Right atrium auricular region (tissue), 2 donors: ENCODE measurements around the gene RRP8. TPM values are rescaled to one million over a fixed set of nuclear protein-coding genes. Genes with fewer than 3 reads are reported as not detected.

Source experiments
- DNase-seq: peaks from one replicate; pipeline ENCODE4 v3.0.0-alpha.2; 2019; ENCODE audit warnings: low spot score
- H3K27ac ChIP-seq, 2 donors: fragments of 200-600 bp; sonication (generic); 1 replicate in 1 of 2; 2 replicates in 1 of 2; pipeline ENCODE4 v1.5.1; 2016 to 2019
- H3K27me3 ChIP-seq, 2 donors: fragments of 200-600 bp; sonication (generic); one replicate each; pipeline versions ENCODE4 v1.5.1 to v1.6.0; 2017 to 2019
- H3K36me3 ChIP-seq: fragments of 200-600 bp; sonication (generic); one replicate; pipeline ENCODE4 v1.5.1; 2016
- H3K4me1 ChIP-seq, 2 donors: fragments of 200-600 bp; sonication (generic); one replicate each; pipeline versions ENCODE4 v1.5.1 to v1.6.0; 2017 to 2019
- H3K4me3 ChIP-seq, 2 donors: fragments of 200-600 bp; sonication (generic); 1 replicate in 1 of 2; 2 replicates in 1 of 2; pipeline ENCODE4 v1.5.1; 2017 to 2019; ENCODE audit warnings: mild to moderate bottlenecking in 1 of 2, moderate library complexity in 1 of 2
- H3K9me3 ChIP-seq, 2 donors: fragments of 200-600 bp; sonication (generic); one replicate each; pipeline ENCODE4 v1.5.1; 2019
- total RNA-seq, 2 donors: library from RNA; depleted of rRNA; stranded (reverse); fragments of >200 nt; gene quantifications; one replicate each; pipeline ENCODE4 v1.1.0, GENCODE V29; 2016
- TF ChIP-seq, protein P1 (sequence below), 2 donors: fragments of 200-600 bp; sonication (generic); IDR thresholded peaks; one replicate each; pipeline ENCODE4 v1.5.1; 2019; ENCODE audit warnings: antibody characterized with exemption in 2 of 2

Gene RRP8
- total RNA-seq, 2 donors from 2014 or later = 9.7 to 12.2 TPM

DNA sequence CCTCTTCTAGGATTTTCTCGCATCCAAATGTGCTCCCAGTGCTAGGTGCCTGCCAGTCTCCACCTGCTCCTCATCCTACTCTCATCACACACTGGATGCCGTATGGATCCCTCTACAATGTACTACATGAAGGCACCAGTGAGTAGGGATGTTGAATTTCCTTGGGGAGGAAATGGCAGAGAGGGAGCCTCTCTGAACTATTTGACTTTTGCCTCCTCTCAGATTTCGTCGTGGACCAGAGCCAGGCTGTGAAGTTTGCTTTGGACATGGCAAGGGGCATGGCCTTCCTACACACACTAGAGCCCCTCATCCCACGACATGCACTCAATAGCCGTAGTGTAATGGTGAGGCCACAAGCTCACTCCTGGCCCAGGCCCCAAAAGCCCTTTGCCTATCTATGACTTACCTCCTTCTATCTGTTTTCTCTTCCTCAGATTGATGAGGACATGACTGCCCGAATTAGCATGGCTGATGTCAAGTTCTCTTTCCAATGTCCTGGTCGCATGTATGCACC, 6.1 kb upstream of the RRP8 start:
- H3K9me3 ChIP-seq = no peaks in the 10 kb centered on the region
- no peak overlapping the region for H3K4me3 ChIP-seq
- TF ChIP-seq, protein P1, sequence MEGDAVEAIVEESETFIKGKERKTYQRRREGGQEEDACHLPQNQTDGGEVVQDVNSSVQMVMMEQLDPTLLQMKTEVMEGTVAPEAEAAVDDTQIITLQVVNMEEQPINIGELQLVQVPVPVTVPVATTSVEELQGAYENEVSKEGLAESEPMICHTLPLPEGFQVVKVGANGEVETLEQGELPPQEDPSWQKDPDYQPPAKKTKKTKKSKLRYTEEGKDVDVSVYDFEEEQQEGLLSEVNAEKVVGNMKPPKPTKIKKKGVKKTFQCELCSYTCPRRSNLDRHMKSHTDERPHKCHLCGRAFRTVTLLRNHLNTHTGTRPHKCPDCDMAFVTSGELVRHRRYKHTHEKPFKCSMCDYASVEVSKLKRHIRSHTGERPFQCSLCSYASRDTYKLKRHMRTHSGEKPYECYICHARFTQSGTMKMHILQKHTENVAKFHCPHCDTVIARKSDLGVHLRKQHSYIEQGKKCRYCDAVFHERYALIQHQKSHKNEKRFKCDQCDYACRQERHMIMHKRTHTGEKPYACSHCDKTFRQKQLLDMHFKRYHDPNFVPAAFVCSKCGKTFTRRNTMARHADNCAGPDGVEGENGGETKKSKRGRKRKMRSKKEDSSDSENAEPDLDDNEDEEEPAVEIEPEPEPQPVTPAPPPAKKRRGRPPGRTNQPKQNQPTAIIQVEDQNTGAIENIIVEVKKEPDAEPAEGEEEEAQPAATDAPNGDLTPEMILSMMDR (IDR thresholded peaks at IDR 0.05) = no peak
- DNase-seq = peak; percentile 44
- H3K27ac ChIP-seq = peak overlapping the region in 1 of 2 donors; percentile 2
- H3K27me3 ChIP-seq = no peaks in the 10 kb centered on the region
- H3K4me1 ChIP-seq = peaks cover 0 to 75% of the 10 kb centered on the region in 2 donors
- H3K36me3 ChIP-seq = peaks cover 42% of the 10 kb centered on the region

DNA sequence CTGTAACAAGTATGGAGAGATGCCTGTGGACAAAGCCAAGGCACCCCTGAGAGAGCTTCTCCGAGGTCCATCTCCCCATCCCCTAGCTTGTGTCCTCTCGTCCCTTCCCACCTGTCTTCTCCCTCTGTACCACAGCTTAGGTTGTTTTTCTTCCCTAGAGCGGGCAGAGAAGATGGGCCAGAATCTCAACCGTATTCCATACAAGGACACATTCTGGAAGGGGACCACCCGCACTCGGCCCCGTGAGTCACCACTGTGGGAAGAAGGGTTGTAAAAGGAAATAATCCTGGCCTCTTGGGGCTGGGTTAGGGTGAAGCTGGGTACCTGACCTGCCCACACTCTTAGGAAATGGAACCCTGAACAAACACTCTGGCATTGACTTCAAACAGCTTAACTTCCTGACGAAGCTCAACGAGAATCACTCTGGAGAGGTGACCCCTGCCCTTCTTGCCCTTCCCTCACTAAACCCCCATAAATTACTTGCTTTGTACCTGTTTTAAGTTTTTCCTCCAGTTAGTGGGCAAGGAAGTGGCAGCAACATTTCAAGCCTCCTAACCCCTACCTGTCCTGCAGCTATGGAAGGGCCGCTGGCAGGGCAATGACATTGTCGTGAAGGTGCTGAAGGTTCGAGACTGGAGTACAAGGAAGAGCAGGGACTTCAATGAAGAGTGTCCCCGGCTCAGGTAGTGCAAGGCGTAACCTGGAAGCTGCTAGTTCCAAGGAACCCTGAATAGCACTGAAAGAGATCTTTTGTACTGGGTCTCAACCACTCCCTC, 5.5 kb upstream of the RRP8 start:
- DNase-seq = peak; percentile 53
- no peaks in the 10 kb centered on the region for H3K9me3 ChIP-seq
- peaks cover 42% of the 10 kb centered on the region for H3K36me3 ChIP-seq
- TF ChIP-seq, protein P1 (IDR thresholded peaks at IDR 0.05) = no peak
- H3K27ac ChIP-seq = peak overlapping the region; percentile 23 to 96
- H3K27me3 ChIP-seq = no peaks in the 10 kb centered on the region
- H3K4me1 ChIP-seq = peaks cover 0 to 75% of the 10 kb centered on the region in 2 donors
- no peak overlapping the region for H3K4me3 ChIP-seq

- Histone ChIP-seq H3K27me3 (no peaks in the 10 kb centered on the region), H3K4me1 (peaks cover 0 to 70% of the 10 kb centered on the region in 2 donors), H3K4me3 (no peak overlapping the region), H3K36me3 (peaks cover 42% of the 10 kb centered on the region), H3K27ac (peak overlapping the region; percentile 95 to 96), H3K9me3 (no peaks in the 10 kb centered on the region)
- TF ChIP-seq, protein P1 (IDR thresholded peaks at IDR 0.05) = no peak
- DNase-seq = peak; percentile 56
These were observed 4.6 kb upstream of the RRP8 start for GRCh38 chr11:6608011-6608410.

- Histone ChIP-seq H3K36me3 (peaks cover 42% of the 10 kb centered on the region), H3K4me3 (peak overlapping the region; percentile 9 to 71), H3K27me3 (no peaks in the 10 kb centered on the region), H3K4me1 (peaks cover 0 to 71% of the 10 kb centered on the region in 2 donors), H3K9me3 (no peaks in the 10 kb centered on the region), H3K27ac (peak overlapping the region; percentile 95 to 96)
- TF ChIP-seq, protein P1 (IDR thresholded peaks at IDR 0.05) = no peak
- no peak for DNase-seq
These were observed 3.9 kb upstream of the RRP8 start for GRCh38 chr11:6607190-6607795.

DNA sequence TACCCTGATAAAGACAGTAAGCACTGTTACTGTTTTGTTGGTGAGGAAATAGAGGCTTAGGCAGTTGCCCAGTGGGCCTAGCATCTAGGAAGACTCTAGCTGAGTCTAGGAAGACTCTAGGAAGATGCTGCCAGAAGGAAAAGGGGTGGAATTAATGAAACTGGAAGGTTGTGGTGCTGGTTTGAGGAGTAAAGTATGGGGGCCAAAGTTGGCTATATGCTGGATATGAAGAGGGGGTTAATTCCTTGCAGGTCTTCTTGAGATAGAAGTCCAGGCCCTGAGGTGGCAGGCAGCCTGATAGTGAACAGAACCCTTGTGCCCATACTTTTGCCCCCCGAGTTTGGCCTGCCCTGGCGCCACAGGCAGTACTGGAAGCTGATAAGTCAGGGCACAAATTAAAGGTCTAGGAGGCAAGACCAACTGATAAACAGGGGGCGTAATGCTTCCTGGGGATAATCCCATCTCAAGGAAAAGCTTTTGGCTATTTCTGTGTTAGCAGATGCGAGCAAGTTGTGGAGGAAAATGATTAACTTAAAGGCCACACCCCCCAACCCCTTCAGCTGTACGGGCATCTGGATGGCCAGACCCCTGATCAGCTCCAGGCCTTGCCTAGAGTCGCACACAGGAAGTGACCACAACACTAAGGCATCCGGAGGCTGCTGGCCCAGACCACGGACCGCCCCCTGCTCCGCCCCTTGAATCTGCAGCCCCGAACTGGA, 3.2 kb upstream of the RRP8 start:
- TF ChIP-seq, protein P1 (IDR thresholded peaks at IDR 0.05) = no peak
- Histone ChIP-seq H3K36me3 (peaks cover 42% of the 10 kb centered on the region), H3K27ac (peak overlapping the region; percentile 95 to 96), H3K4me1 (peaks cover 0 to 77% of the 10 kb centered on the region in 2 donors), H3K27me3 (no peaks in the 10 kb centered on the region), H3K9me3 (no peaks in the 10 kb centered on the region), H3K4me3 (peak overlapping the region; percentile 9 to 71)
- DNase-seq = peak; percentile 96
